ENCODE results near the gene RIPOR1.
A peak's percentile ranks its signal among the peaks of the same experiment; 100 is the strongest.

RIPOR1 gene

GRCh38 chr16:67555795-67556212 lies 27.2 kb downstream of the RIPOR1 start:
- no peak for DNase-seq (ENCODE audit: low spot score)

- no peak for DNase-seq (ENCODE audit: low spot score)
Measured at GRCh38 chr16:67558859-67559258, 30.2 kb downstream of the RIPOR1 start.

- no peak for DNase-seq (ENCODE audit: low spot score)
Measured at GRCh38 chr16:67560827-67561342, 32.3 kb downstream of the RIPOR1 start.

GRCh38 chr16:67561501-67561823 lies 32.8 kb downstream of the RIPOR1 start:
- DNase-seq (ENCODE audit: low spot score): no peak

- peak; percentile 92 for DNase-seq (ENCODE audit: low spot score)
Measured at GRCh38 chr16:67561824-67562525, 33.3 kb downstream of the RIPOR1 start.

GRCh38 chr16:67562526-67562917 lies 33.9 kb downstream of the RIPOR1 start, which contains the start of gene CTCF:
Gene CTCF, plus strand, starts transcription at chr16:67562526. Its CDS starts 48,307 bp downstream, at chr16:67610833.
- peak; percentile 72 for DNase-seq (ENCODE audit: low spot score)

- DNase-seq (ENCODE audit: low spot score): peak; percentile 32
Measured at GRCh38 chr16:67562918-67563707, 34.5 kb downstream of the RIPOR1 start.

- DNase-seq (ENCODE audit: low spot score): peak; percentile 46
Measured at GRCh38 chr16:67563708-67564468, 35.3 kb downstream of the RIPOR1 start.

- no peak for DNase-seq (ENCODE audit: low spot score)
Measured at GRCh38 chr16:67565470-67566100, 37.0 kb downstream of the RIPOR1 start.

- no peak for DNase-seq (ENCODE audit: low spot score)
Measured at GRCh38 chr16:67571464-67571863, 42.8 kb downstream of the RIPOR1 start.

- DNase-seq (ENCODE audit: low spot score): no peak
Measured at GRCh38 chr16:67571981-67572431, 43.4 kb downstream of the RIPOR1 start.

- DNase-seq (ENCODE audit: low spot score): no peak
Measured at GRCh38 chr16:67579686-67580085, 51.1 kb downstream of the RIPOR1 start.

GRCh38 chr16:67580202-67580601 lies 51.6 kb downstream of the RIPOR1 start:
- DNase-seq (ENCODE audit: low spot score): no peak

GRCh38 chr16:67593288-67593687 lies 64.7 kb downstream of the RIPOR1 start:
- no peak for DNase-seq (ENCODE audit: low spot score)

- DNase-seq (ENCODE audit: low spot score): no peak
Measured at GRCh38 chr16:67593701-67594100, 65.1 kb downstream of the RIPOR1 start.

GRCh38 chr16:67594256-67594915 lies 65.8 kb downstream of the RIPOR1 start:
- no peak for DNase-seq (ENCODE audit: low spot score)

- no peak for DNase-seq (ENCODE audit: low spot score)
Measured at GRCh38 chr16:67594956-67595355, 66.3 kb downstream of the RIPOR1 start.

All from pons (tissue), 1 donor.